T-helper 22 cell (primary cell): ENCODE data around the gene CNTLN.
"Not testable (repeated sequence)": the region's sequence is repeated elsewhere in the genome, so short reads cannot be mapped to it uniquely, and the experiment has no call there.

Experiments used
- DNase-seq: peaks from one replicate; pipeline ENCODE4 v3.0.0-alpha.2; 2020; ENCODE audit warnings: low read depth

The CNTLN gene

DNA sequence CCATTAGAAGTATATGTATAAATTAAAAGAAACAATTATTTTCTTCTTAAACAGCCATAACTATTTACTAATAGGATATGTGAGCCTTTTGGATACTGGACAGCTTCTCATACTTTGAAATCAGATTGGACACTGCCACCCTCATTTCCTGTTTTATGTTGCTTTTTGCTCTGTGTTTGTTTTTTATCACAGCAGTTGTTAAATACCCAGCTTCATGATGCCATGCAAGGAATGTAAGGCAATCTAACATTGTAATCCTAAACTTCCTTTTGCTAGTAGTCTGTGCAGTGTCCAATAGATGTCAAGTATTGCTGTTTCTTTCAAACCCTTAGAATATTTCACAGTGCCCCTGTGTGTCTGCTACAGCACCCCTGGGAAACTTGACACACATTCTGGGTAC is 56.2 kb downstream of the CNTLN start:
- no peak for DNase-seq

- DNase-seq: no peak
These were observed 69.8 kb downstream of the CNTLN start for GRCh38 chr9:17204611-17205152.

DNA sequence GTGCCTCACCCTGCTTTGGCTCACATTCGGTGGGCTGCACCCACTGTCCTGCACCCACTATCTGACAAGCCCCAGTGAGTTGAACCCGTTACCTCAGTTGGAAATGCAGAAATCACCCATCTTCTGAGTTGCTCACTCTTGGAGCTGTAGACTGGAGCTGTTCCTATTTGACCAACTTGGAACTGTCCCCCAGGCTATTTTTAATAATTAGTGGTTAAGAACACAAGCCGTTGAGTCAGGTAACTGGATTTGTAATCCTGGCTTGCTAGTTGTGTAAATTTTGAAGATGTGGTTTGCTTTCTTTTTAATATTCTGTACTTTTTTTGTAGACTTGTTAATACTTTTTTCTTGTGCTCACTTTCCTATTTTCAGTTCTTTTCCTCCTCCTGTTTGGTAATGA is 81.2 kb downstream of the CNTLN start:
- DNase-seq: no peak

DNA sequence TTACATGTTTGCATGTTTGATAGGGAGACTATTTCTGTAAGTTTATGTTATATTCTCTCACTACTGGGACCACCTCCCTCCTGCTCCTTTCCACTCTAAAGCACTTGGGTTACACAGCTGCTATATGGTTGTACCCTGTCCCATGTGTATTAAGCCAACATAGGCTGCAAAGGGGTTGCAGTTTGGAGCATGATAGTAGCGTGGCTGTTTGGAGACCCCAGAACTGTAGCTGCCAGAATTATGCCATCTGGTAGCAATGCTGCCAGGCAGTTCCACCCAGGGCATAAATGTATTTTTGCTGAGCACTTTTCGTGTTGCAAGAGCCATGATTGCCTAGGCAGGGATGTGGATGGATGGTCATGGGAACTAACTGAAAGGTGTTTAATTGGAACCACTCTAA is 81.8 kb downstream of the CNTLN start:
- DNase-seq: no peak

GRCh38 chr9:17217272-17217671 is 82.4 kb downstream of the CNTLN start:
- DNase-seq: no peak

DNA sequence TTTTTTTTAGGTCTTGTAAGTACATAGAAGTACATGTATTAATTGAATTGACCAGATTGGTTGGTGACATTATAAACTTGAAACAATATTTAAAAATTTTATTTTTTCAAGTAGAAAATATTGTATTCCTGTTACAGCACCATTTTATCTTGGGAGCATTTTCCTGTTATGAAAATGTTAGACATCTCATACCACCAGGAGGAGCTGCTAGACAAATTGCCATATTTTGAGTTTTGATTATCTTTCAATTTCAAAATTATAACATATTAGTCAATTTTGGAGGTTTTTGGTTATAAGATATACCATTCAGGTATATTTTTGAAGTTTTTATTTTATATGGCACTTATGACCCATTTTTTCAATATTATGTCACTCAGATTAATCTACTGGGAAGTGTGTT is 84.4 kb downstream of the CNTLN start:
- DNase-seq: no peak

DNA sequence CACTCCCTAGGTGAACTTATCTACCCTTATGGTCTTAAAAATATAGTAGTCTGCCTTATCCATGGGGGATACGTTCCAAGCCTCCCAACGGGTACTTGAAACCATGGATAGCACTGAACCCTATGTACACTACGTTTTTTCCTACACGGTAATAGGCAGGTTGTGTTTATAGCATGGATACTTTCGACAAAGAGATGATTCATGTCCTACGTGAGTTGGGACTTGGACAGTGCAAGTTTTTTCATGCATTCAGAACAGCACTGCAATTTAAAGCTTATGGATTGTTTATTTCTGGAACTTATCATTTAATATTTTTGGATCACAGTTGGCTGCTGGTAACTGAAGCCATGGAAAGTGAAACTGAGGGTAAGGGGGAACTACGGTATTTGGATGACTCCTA is 88.1 kb downstream of the CNTLN start:
- DNase-seq: no peak

DNA sequence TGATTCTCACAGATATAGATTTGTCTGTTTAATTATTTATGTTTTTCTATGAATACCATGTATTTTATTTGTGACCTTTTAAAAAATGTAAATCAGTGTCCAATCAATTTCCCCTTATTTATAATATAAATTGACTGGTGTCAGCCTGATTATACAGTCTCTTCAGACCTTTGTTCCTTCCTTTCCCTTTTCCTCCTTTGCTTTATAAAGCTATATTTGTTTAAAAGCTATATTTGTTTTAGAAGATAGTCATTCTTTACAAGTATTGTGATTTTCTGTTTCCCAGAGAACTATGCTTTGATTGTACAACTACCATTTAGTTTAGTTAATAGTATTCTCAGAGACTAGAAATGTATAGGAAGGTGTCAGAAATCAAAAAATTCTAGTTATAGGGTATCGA is 90.6 kb downstream of the CNTLN start:
- no peak for DNase-seq

DNA sequence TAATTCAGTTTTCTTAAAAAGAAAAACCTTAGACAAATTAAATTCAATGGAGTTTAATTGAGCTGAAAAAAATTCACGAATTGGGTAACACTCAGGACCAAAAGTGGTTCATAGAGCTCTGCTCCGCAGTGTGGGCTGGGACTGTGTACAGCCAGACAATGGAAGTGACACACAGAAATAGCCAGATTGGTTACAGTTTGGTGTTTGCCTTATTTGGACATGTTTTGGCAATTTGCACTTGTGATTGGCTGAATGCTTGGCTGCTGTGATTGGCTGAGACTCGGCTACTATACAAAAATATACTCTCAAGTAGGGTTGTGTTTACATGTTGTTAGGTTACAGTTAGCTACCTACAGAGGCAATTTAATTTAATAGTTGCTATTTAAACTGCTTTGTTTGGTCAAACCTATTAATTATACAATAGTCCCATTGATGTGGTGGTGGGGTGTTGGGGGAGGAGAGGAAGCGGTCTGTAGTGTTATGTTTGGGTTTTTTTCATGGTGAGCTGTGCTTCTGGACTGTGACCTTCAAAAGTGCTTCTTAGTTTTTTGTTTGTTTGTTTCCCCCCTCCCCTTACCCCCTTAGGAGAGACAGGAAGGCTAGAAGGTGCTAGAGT is 95.2 kb downstream of the CNTLN start:
- DNase-seq: no peak

GRCh38 chr9:17230646-17231045 is 95.8 kb downstream of the CNTLN start:
- DNase-seq: no peak

DNA sequence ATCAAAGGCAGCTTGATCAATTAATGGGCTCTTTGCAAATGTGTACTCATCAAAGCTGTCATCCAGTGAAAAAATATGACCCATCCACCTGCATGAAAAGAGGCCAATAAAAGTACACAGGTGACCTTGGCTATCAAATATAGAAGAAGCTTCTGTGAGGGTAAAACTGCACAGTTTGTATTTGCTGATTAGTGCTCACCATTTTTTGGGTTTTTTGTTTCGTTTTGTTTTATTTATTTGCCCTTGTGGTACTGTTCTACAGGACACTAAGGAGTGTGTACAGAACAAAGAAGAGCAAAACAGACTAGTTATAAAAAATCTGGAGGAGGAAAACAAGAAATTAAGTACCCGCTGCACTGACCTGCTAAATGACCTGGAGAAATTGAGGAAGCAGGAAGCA is 101.3 kb downstream of the CNTLN start:
- no peak for DNase-seq

- DNase-seq: no peak
These were observed 111.9 kb downstream of the CNTLN start for GRCh38 chr9:17246770-17247169.

DNA sequence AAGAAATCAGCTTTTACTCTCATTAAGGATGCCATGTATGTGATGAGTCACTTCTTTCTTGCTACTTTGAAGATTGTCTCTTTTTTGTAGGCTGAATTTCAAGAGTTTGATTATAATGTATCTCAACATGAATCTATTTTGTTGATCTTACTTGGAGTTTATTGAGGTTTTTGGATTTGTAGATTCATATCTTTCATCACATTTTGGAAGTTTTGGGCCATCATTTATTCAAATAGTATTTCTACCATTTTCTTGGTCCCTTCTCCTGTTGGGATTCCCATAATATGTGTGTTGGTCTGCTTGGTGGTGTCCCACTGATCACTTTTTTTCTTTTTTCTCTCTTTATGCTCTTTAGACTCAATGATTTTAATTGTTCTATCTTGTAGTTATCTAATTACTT is 116.3 kb downstream of the CNTLN start:
- no peak for DNase-seq

DNA sequence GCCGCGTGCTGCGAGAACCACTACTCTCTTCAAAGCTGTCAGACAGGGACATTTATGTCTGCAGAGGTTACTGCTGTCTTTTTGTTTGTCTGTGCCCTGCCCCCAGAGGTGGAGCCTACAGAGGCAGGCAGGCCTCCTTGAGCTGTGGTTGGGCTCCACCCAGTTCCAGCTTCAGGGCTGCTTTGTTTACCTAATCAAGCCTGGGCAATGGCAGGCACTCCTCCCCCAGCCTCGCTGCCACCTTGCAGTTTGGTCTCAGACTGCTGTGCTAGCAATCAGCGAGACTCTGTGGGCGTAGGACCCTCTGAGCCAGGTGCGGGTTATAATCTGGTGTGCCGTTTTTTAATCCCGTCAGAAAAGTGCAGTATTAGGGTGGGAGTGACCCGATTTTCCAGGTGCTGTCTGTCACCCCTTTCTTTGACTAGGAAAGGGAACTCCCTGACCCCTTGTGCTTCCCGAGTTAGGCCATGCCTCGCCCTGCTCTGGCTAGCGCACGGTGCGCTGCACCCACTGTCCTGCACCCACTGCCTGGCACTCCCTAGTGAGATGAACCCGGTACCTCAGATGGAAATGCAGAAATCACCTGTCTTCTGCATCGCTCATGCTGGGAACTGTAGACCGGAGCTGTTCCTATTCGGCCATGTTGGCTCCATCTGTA is 133.8 kb downstream of the CNTLN start:
- not testable (repeated sequence) for DNase-seq

GRCh38 chr9:17269799-17270198 is 135.0 kb downstream of the CNTLN start:
- DNase-seq: no peak

DNA sequence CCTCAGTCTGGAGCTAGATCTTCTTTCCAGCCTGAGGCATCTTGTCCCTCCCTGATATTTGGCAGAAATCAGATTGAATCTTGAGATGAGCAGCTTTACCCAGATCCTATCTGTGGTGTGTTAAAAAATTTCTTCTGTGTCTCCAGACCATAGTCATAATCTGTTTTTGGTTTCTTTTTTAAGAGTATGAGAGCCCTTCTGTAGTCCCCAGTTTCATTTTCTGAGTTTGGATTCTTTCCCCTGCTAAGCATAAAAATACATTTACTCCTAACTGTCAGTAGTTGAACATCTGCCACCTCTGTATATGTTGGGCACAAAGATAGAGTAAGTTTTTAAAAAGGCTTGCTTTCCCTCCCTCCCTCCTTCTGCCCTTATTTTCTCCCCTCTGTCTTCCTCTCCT is 137.7 kb downstream of the CNTLN start:
- DNase-seq: no peak

DNA sequence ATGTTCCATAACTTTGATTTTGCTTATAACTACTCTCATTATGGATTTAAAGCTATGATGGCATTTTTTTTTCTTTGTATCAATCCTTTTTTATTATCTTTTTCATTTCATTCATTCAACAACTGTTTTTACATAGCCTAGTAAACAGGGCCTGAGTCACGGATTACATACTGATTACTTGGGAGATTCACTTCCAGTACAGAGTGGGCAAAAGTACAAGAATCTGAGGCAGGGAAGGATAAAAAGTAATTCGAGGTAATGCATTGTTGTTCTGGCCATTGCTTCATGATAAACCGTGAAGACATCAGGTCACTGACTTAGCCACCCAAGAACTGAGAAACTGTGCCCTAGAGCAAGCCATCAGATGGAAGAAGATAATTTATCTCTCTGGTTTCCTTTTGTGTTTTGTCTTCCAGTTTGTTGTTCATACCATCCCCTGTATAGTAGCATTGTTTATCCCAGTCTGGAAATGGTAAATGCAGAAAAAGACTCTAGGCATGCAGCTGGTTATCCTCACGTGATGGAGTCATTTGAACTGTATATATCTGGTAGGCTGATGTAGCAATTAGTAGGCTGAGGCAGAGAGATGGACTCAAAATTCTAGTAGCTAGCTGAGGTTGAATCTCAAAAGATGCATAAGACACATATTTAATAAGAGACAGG is 145.6 kb downstream of the CNTLN start:
- DNase-seq: no peak

DNA sequence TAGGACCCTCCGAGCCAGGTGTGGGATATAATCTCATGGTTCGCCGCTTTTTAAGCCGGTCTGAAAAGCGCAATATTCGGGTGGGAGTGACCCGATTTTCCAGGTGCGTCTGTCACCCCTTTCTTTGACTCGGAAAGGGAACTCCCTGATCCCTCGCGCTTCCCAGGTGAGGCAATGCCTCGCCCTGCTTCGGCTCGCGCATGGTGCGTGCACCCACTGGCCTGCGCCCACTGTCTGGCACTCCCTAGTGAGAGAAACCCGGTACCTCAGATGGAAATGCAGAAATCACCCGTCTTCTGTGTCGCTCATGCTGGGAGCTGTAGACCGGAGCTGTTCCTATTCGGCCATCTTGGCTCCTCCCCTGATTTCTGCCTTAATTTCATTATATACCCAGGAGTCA is 155.8 kb downstream of the CNTLN start:
- not testable (repeated sequence) for DNase-seq

GRCh38 chr9:17291766-17292165 is 156.9 kb downstream of the CNTLN start:
- DNase-seq: no peak

DNA sequence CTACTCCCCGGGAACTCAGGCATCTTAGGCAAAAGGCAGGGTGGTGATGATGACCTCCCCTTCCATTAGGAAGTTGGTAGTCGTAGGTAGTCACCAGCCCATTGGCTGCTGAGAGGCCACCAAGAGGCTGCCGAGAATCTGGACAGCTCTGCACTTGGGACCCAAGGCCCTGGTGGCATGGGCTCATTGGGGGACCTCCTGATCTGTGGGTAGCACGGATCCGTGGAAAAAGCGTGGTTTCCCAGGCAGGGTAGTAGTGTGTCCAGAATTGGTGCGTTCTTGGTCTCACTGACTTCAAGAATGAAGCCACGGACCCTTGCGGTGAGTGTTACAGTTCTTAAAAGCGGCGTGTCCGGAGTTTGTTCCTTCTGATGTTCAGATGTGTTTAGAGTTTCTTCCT is 158.8 kb downstream of the CNTLN start:
- DNase-seq: no peak

GRCh38 chr9:17294822-17295624 is 160.2 kb downstream of the CNTLN start:
- no peak for DNase-seq

DNA sequence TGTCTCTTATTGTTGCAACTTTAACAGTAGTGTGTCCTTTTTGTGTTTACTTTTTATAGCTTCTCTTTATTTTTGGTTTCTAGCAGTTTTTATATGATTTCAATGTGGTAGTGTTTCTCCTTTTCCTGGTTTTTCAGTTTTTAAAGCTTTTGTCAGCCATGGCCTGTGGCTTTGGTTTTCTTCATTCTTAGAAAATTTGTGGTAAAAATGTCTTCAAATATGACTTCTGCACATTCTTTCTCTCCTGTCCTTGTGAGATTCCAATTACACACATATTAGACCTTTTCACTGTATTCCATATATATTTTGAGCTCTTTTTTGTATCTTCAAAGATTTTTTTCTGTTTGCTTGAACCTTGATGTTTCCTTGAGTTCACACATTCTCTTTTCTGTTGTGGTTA is 180.5 kb downstream of the CNTLN start:
- no peak for DNase-seq
